ENCODE measurements around the gene RTN4R. TPM values are rescaled to one million over a fixed set of nuclear protein-coding genes. Genes with fewer than 3 reads are reported as not detected.

Gene RTN4R
- total RNA-seq, 4 donors from 2014 or later = 9.1 to 15.7 (median 12.9) TPM

GRCh38 chr22:20207277-20208025 lies 60.7 kb downstream of the RTN4R start:
- WGBS, 2 donors = 55 to 74% methylated on average over 8 to 9 of the region's 11 CpGs
- no peak for TF ChIP-seq POLR2A (IDR thresholded peaks at IDR 0.05)
- TF ChIP-seq CTCF (IDR thresholded peaks at IDR 0.05) = no peak
- intact Hi-C loops (cut with DNase I; ENCODE audit: low total_unique reads) = no loop called here
- DNase-seq (ENCODE audit: low spot score in 2 of 2) = no peak
- H3K4me3 ChIP-seq (ENCODE audit: low read depth, poor library complexity, severe bottlenecking) = no peak overlapping the region

GRCh38 chr22:20206709-20207215 lies 61.4 kb downstream of the RTN4R start:
- WGBS, 2 donors = 24 to 70% methylated on average over 1 to 9 of the region's 9 CpGs
- H3K4me3 ChIP-seq (ENCODE audit: low read depth, poor library complexity, severe bottlenecking) = peak overlapping the region; percentile 60
- DNase-seq (ENCODE audit: low spot score in 2 of 2) = no peak
- no peak for TF ChIP-seq POLR2A (IDR thresholded peaks at IDR 0.05)
- TF ChIP-seq CTCF (IDR thresholded peaks at IDR 0.05) = no peak
- intact Hi-C loops (cut with DNase I; ENCODE audit: low total_unique reads) = no loop called here

- intact Hi-C loops (cut with DNase I; ENCODE audit: low total_unique reads) = no loop called here
- H3K4me3 ChIP-seq (ENCODE audit: low read depth, poor library complexity, severe bottlenecking) = peak overlapping the region; percentile 60
- DNase-seq (ENCODE audit: low spot score in 2 of 2) = peak; percentile 65 to 91
- TF ChIP-seq POLR2A (IDR thresholded peaks at IDR 0.05) = no peak
- no peak for TF ChIP-seq CTCF (IDR thresholded peaks at IDR 0.05)
- WGBS, 2 donors = 6 to 11% methylated on average over 12 of the region's 12 CpGs
These were observed 62.0 kb downstream of the RTN4R start for GRCh38 chr22:20205964-20206708.

GRCh38 chr22:20205464-20205963 lies 62.6 kb downstream of the RTN4R start:
- no peak overlapping the region for H3K4me3 ChIP-seq (ENCODE audit: low read depth, poor library complexity, severe bottlenecking)
- WGBS, 2 donors = 73 to 87% methylated on average over 15 of the region's 15 CpGs
- intact Hi-C loops (cut with DNase I; ENCODE audit: low total_unique reads) = no loop called here
- DNase-seq (ENCODE audit: low spot score in 2 of 2) = no peak
- no peak for TF ChIP-seq CTCF (IDR thresholded peaks at IDR 0.05)
- no peak for TF ChIP-seq POLR2A (IDR thresholded peaks at IDR 0.05)

- intact Hi-C loops (cut with DNase I; ENCODE audit: low total_unique reads) = no loop called here
- TF ChIP-seq CTCF (IDR thresholded peaks at IDR 0.05) (no peak), POLR2A (IDR thresholded peaks at IDR 0.05) (no peak)
- no peak for DNase-seq (ENCODE audit: low spot score in 2 of 2)
- no peak overlapping the region for H3K4me3 ChIP-seq (ENCODE audit: low read depth, poor library complexity, severe bottlenecking)
- 45 to 59% methylated on average over 4 to 14 of the region's 16 CpGs for WGBS, 2 donors
These were observed 63.3 kb downstream of the RTN4R start for GRCh38 chr22:20204806-20205205.

Data from lower leg skin (tissue), 4 donors.